Transverse colon (tissue), 4 donors: ENCODE measurements around the gene TXNRD1.

Source experiments
- CTCF ChIP-seq, 5 experiments: fragments of 200-600 bp in 3 of 5; fragments of 450-650 bp in 2 of 5; sonication (generic) in 3 of 5; IDR thresholded peaks; 1 replicate in 2 of 5; 2 replicates in 3 of 5; pipeline ENCODE4 v1.5.1; 2016 to 2017; ENCODE audit warnings: antibody characterized with exemption in 5 of 5, inconsistent platforms in 3 of 5, mild to moderate bottlenecking in 2 of 5, moderate library complexity in 1 of 5
- EP300 ChIP-seq: sonication (generic); formaldehyde crosslinking; IDR thresholded peaks from one replicate; pipeline ENCODE4 v1.6.1; 2017; ENCODE audit warnings: antibody characterized with exemption, low read depth
- POLR2A ChIP-seq: fragments of 450-650 bp; IDR thresholded peaks from one replicate; pipeline ENCODE4 v1.6.1; 2016; ENCODE audit warnings: antibody characterized with exemption, mild to moderate bottlenecking, moderate library complexity
- POLR2AphosphoS5 ChIP-seq, 3 donors: sonication (generic); formaldehyde crosslinking; IDR thresholded peaks; one replicate each; pipeline ENCODE4 v1.6.1; 2016; ENCODE audit warnings: antibody characterized with exemption in 3 of 3

GRCh38 chr12:104171785-104172569, 43.6 kb upstream of the TXNRD1 start:
- TF ChIP-seq CTCF (IDR thresholded peaks at IDR 0.05) (no peak), POLR2A (no peak), POLR2AphosphoS5 (IDR thresholded peaks at IDR 0.05) (no peak), EP300 (no peak)
